OCI-LY7 (cell line): ENCODE data around the gene C2orf42. TPM values are rescaled to one million over a fixed set of nuclear protein-coding genes. Genes with fewer than 3 reads are reported as not detected.

Experiments
- Bru-seq: library from RNA; stranded (reverse); fragments of 400-500 nt; gene quantifications from one replicate; lab custom pipeline; 2021; lab: Mats Ljungman, UMichigan
- BruChase-seq, 2 experiments: library from RNA; stranded (reverse); fragments of 400-500 nt; gene quantifications; one replicate each; lab custom pipeline; 2021; lab: Mats Ljungman, UMichigan
- BruUV-seq: library from RNA; stranded (reverse); fragments of 400-500 nt; replicated peaks from 2 replicates; lab custom pipeline; 2021; lab: Mats Ljungman, UMichigan
- CTCF ChIA-PET: fragments of 300-600 bp; sonication (Branson Sonifier 250); formaldehyde crosslinking; loops from one replicate; lab custom pipeline; 2022; ENCODE audit warnings: antibody characterized with exemption; ENCODE audit not compliant: unreplicated experiment; lab: Charles Lee
- POLR2A ChIA-PET: fragments of 300-600 bp; sonication (Branson Sonifier 250); formaldehyde crosslinking; loops from one replicate; lab custom pipeline; 2022; ENCODE audit warnings: antibody characterized with exemption; lab: Charles Lee
- DNase-seq: peaks from one replicate; pipeline ENCODE4 v3.0.0-alpha.2; 2015; ENCODE audit warnings: low spot score
- H2AFZ ChIP-seq: fragments of 200-600 bp; sonication (generic), shearing (Covaris generic); 2 replicates; pipeline ENCODE4 v1.6.1; 2014; ENCODE audit warnings: mild to moderate bottlenecking, antibody characterized with exemption, low read length, moderate library complexity
- H3K27ac ChIP-seq: fragments of 200-600 bp; sonication (generic); 2 replicates; pipeline ENCODE4 v1.5.1; 2014; ENCODE audit warnings: mixed run types, low read depth, mild to moderate bottlenecking, moderate library complexity, low read length, inconsistent platforms; ENCODE audit not compliant: poor library complexity, severe bottlenecking
- H3K36me3 ChIP-seq: fragments of 200-600 bp; sonication (generic); 2 replicates; pipeline ENCODE4 v1.6.1; 2014; ENCODE audit warnings: mild to moderate bottlenecking, antibody characterized with exemption, low read length, moderate library complexity, mixed read lengths; ENCODE audit not compliant: insufficient read depth
- H3K4me1 ChIP-seq: fragments of 200-600 bp; sonication (generic); 2 replicates; pipeline ENCODE4 v1.5.1; 2014; ENCODE audit warnings: mild to moderate bottlenecking, low read length; ENCODE audit not compliant: insufficient read depth, poor library complexity, severe bottlenecking
- H3K4me2 ChIP-seq: fragments of 200-600 bp; sonication (generic); 2 replicates; pipeline ENCODE4 v1.6.1; 2014; ENCODE audit warnings: mild to moderate bottlenecking, low read length
- H3K4me3 ChIP-seq: fragments of 200-600 bp; sonication (generic); 2 replicates; pipeline ENCODE4 v1.5.1; 2014; ENCODE audit warnings: mild to moderate bottlenecking, low read depth, low read length; ENCODE audit not compliant: poor library complexity, severe bottlenecking
- H3K79me2 ChIP-seq: fragments of 200-600 bp; sonication (generic); 2 replicates; pipeline ENCODE4 v1.6.1; 2016; ENCODE audit warnings: low read depth, mild to moderate bottlenecking, low read length, moderate library complexity, mixed read lengths; ENCODE audit not compliant: insufficient read depth
- H3K9me2 ChIP-seq: fragments of 200-600 bp; sonication (generic); 2 replicates; pipeline ENCODE4 v1.6.1; 2016; ENCODE audit warnings: mild to moderate bottlenecking, low read length, mixed read lengths; ENCODE audit not compliant: insufficient read depth
- H3K9me3 ChIP-seq: fragments of 200-600 bp; sonication (generic); 2 replicates; pipeline ENCODE4 v1.6.1; 2014; ENCODE audit warnings: mild to moderate bottlenecking, mixed run types, low read length, mixed read lengths
- H4K20me1 ChIP-seq: fragments of 200-600 bp; sonication (generic); 2 replicates; pipeline ENCODE4 v1.6.1; 2014; ENCODE audit warnings: mild to moderate bottlenecking, antibody characterized with exemption, low read length, moderate library complexity, mixed read lengths; ENCODE audit not compliant: insufficient read depth
- CTCF ChIP-seq: fragments of 200-600 bp; sonication (generic); conservative IDR thresholded peaks from 2 replicates; pipeline ENCODE4 v1.5.1; 2014; ENCODE audit warnings: mild to moderate bottlenecking, antibody characterized with exemption, low read length, moderate library complexity, mixed read lengths
- EZH2phosphoT487 ChIP-seq: fragments of 200-600 bp; sonication (generic); IDR thresholded peaks from 2 replicates; pipeline ENCODE4 v1.6.1; 2018; ENCODE audit warnings: low read depth, borderline replicate concordance, mild to moderate bottlenecking, mixed run types, antibody characterized with exemption, low read length, moderate library complexity, mixed read lengths
- intact Hi-C: fragments of 100-400 bp; cut with micrococcal nuclease; formaldehyde crosslinking; loops from one replicate; pipeline ENCODE4 v1.10.0; 2022; ENCODE audit not compliant: unreplicated experiment
- long read RNA-seq: library from polyadenylated mRNA; stranded (forward); transcript quantifications from one replicate; pipeline ENCODE4 v2.0.0, GENCODE V29; 2022
- total RNA-seq, 2 experiments: library from RNA; depleted of rRNA in 1 of 2; stranded (reverse); fragments of >200 nt in 1 of 2; shearing (Covaris generic) in 1 of 2; gene quantifications; 2 replicates each; pipeline ENCODE4 v1.2.3, GENCODE V29; 2014 to 2022

C2orf42 gene
- total RNA-seq (2014; rRNA removed; shearing (Covaris generic)), result 24.5 and 26.8 TPM in 2 replicates
- total RNA-seq (2022), result 19.0 and 21.3 TPM in 2 replicates
- percentile 56 among the genes with signal in this experiment for Bru-seq, nascent RNA
- percentile 55 among the genes with signal in this experiment for BruChase-seq, experiment 1, labeled RNA remaining after a 6-hour chase
- BruChase-seq, experiment 2, labeled RNA remaining after a 2-hour chase, result percentile 55 among the genes with signal in this experiment
- long read RNA-seq, transcript C2orf42-201 (10 exons, 2,581 nt), result major isoform, 5 of 11 reads
- long read RNA-seq, partial matches to known transcripts, result 1 of 11 reads
- long read RNA-seq, other reads (novel, unspliced or antisense), result 4 of 11 reads

GRCh38 chr2:70190418-70191243 is at the start of gene C2orf42:
Gene C2orf42, minus strand, starts transcription at chr2:70191019. Its CDS starts 9,034 bp downstream, at chr2:70181985.
- no peaks in the 10 kb centered on the region for H3K36me3 ChIP-seq
- H3K9me3 ChIP-seq, result no peaks in the 10 kb centered on the region
- H3K27ac ChIP-seq, result peak within 1 kb of the TSS; percentile 89
- H3K79me2 ChIP-seq, result peaks cover 16% of the 10 kb centered on the region; the same call in 1 of the 2 replicates
- BruUV-seq, result TSS peak; percentile 96
- intact Hi-C loops, result loop anchor here (1.0 to 2.0 kb wide), 5 partner anchors 48 to 278 kb away; partner anchors contain the start of gene TIA1
- no peaks in the 10 kb centered on the region for H4K20me1 ChIP-seq
- peaks cover 8% of the 10 kb centered on the region for H3K4me1 ChIP-seq
- peak; percentile 99 for DNase-seq
- no peaks in the 10 kb centered on the region for H3K9me2 ChIP-seq
- H3K4me2 ChIP-seq, result peak within 1 kb of the TSS; percentile 82
- ChIA-PET CTCF (interaction anchor here (0.6 to 0.7 kb wide), 2 partner anchors 64 to 1381 kb away, joined by 3 read pairs; no protein-coding TSS in a partner anchor), POLR2A (interaction anchor here (0.6 to 3.0 kb wide), 35 partner anchors 9 to 1289 kb away, joined by 3 to 32 read pairs (median 3); partner anchors contain the start of genes MXD1, PCYOX1 and SNRPG)
- peak within 1 kb of the TSS; percentile 73 for H2AFZ ChIP-seq
- TF ChIP-seq EZH2phosphoT487, result no peak
- no peak; the same call in 1 of the 2 replicates for TF ChIP-seq CTCF
- peak within 1 kb of the TSS; percentile 83 for H3K4me3 ChIP-seq

GRCh38 chr2:70240599-70240998 is 49.8 kb upstream of the C2orf42 start:
- CTCF ChIA-PET, result no interaction called here

More at GRCh38 chr2:70240599-70240998, 49.8 kb upstream of the C2orf42 start:
- intact Hi-C loops, result no loop called here
- peaks cover 100% of the 10 kb centered on the region for H3K79me2 ChIP-seq
- H2AFZ ChIP-seq, result no peak overlapping the region
- TF ChIP-seq CTCF, result no peak
- TF ChIP-seq EZH2phosphoT487, result no peak
- DNase-seq, result no peak
- peaks cover 8% of the 10 kb centered on the region; the same call in 1 of the 2 replicates for H3K9me3 ChIP-seq
- H3K4me1 ChIP-seq, result peaks cover 11% of the 10 kb centered on the region
- peaks cover 16% of the 10 kb centered on the region for H4K20me1 ChIP-seq
- BruUV-seq, result no TSS peak
- H3K9me2 ChIP-seq, result no peaks in the 10 kb centered on the region
- no peak overlapping the region for H3K27ac ChIP-seq
- POLR2A ChIA-PET, result interaction anchor here (0.7 to 1.1 kb wide), 2 partner anchors 11 to 16 kb away, joined by 3 read pairs; no protein-coding TSS in a partner anchor
- H3K36me3 ChIP-seq, result peaks cover 86% of the 10 kb centered on the region
- no peak overlapping the region for H3K4me2 ChIP-seq
- no peak overlapping the region for H3K4me3 ChIP-seq
